H9 (cell line): ENCODE data around the gene ILK. TPM values are rescaled to one million over a fixed set of nuclear protein-coding genes. Genes with fewer than 3 reads are reported as not detected.
A peak's percentile ranks its signal among the peaks of the same experiment; 100 is the strongest.

ENCODE experiments used
- DNase-seq: peaks from one replicate; pipeline ENCODE4 v3.0.0-alpha.2; 2017
- H2AFZ ChIP-seq: one replicate; pipeline ENCODE4 v1.6.1; 2013; ENCODE audit warnings: mild to moderate bottlenecking, low read length, control low read depth, moderate library complexity
- H2AK5ac ChIP-seq: 2 replicates; pipeline ENCODE4 v1.6.1; 2013; ENCODE audit warnings: low read length, control low read depth, mixed read lengths; ENCODE audit not compliant: insufficient read length
- H2BK120ac ChIP-seq: one replicate; pipeline ENCODE4 v1.6.1; 2013; ENCODE audit warnings: low read depth, mild to moderate bottlenecking, low read length, control low read depth, inconsistent platforms; ENCODE audit not compliant: poor library complexity, severe bottlenecking
- H2BK12ac ChIP-seq: 2 replicates; pipeline ENCODE4 v1.6.1; 2013; ENCODE audit warnings: low read length, control low read depth, mixed read lengths, low read depth; ENCODE audit not compliant: insufficient read length
- H2BK15ac ChIP-seq: 2 replicates; pipeline ENCODE4 v1.6.1; 2013; ENCODE audit warnings: low read depth, low read length, control low read depth
- H2BK20ac ChIP-seq: one replicate; pipeline ENCODE4 v1.6.1; 2013; ENCODE audit warnings: low read depth, mild to moderate bottlenecking, low read length, control low read depth, inconsistent platforms; ENCODE audit not compliant: poor library complexity, severe bottlenecking
- H2BK5ac ChIP-seq: 2 replicates; pipeline ENCODE4 v1.6.1; 2013; ENCODE audit warnings: low read length, control low read depth, mixed read lengths; ENCODE audit not compliant: insufficient read length
- H3K14ac ChIP-seq: 2 replicates; pipeline ENCODE4 v1.6.1; 2013; ENCODE audit warnings: low read length, control low read depth; ENCODE audit not compliant: insufficient read depth
- H3K18ac ChIP-seq: 2 replicates; pipeline ENCODE4 v1.6.1; 2013; ENCODE audit warnings: low read depth, mild to moderate bottlenecking, mixed read lengths, low read length, control low read depth; ENCODE audit not compliant: insufficient read length
- H3K23ac ChIP-seq: 2 replicates; pipeline ENCODE4 v1.6.1; 2013; ENCODE audit warnings: low read length, control low read depth, mixed read lengths, low read depth; ENCODE audit not compliant: insufficient read length
- H3K23me2 ChIP-seq: 2 replicates; pipeline ENCODE4 v1.6.1; 2013; ENCODE audit warnings: low read depth, mild to moderate bottlenecking, mixed read lengths, low read length, control low read depth; ENCODE audit not compliant: insufficient read length, poor library complexity, severe bottlenecking
- H3K27ac ChIP-seq: 2 replicates; pipeline ENCODE4 v1.5.1; 2013; ENCODE audit warnings: low read length, control low read depth, mixed read lengths, low read depth; ENCODE audit not compliant: insufficient read length
- H3K27me3 ChIP-seq: 2 replicates; pipeline ENCODE4 v1.6.1; 2013; ENCODE audit warnings: low read length, control low read depth, inconsistent platforms; ENCODE audit not compliant: insufficient read depth
- H3K4ac ChIP-seq: 2 replicates; pipeline ENCODE4 v1.6.1; 2013; ENCODE audit warnings: low read depth, mild to moderate bottlenecking, control low read depth, inconsistent platforms, low read length, moderate library complexity
- H3K4me1 ChIP-seq: 2 replicates; pipeline ENCODE4 v1.6.1; 2013; ENCODE audit warnings: low read length, control low read depth, inconsistent platforms; ENCODE audit not compliant: insufficient read depth
- H3K4me2 ChIP-seq: 2 replicates; pipeline ENCODE4 v1.6.1; 2013; ENCODE audit warnings: low read length, control low read depth, mixed read lengths; ENCODE audit not compliant: insufficient read length, insufficient read depth
- H3K56ac ChIP-seq: 2 replicates; pipeline ENCODE4 v1.6.1; 2013; ENCODE audit warnings: low read depth, mild to moderate bottlenecking, mixed read lengths, low read length, control low read depth; ENCODE audit not compliant: insufficient read length
- H3K79me1 ChIP-seq: 2 replicates; pipeline ENCODE4 v1.6.1; 2013; ENCODE audit warnings: low read depth, mild to moderate bottlenecking, moderate library complexity, low read length, control low read depth, inconsistent platforms; ENCODE audit not compliant: insufficient read depth, poor library complexity, severe bottlenecking
- H3K79me2 ChIP-seq: 2 replicates; pipeline ENCODE4 v1.6.1; 2013; ENCODE audit warnings: low read length, control low read depth, inconsistent platforms; ENCODE audit not compliant: insufficient read depth
- H3K9ac ChIP-seq: 2 replicates; pipeline ENCODE4 v1.6.1; 2013; ENCODE audit warnings: low read length, control low read depth, mixed read lengths; ENCODE audit not compliant: insufficient read length; ENCODE audit errors: extremely low read depth
- H3K9me3 ChIP-seq: one replicate; pipeline ENCODE4 v1.6.1; 2013; ENCODE audit warnings: low read depth, low read length, inconsistent platforms; ENCODE audit not compliant: control insufficient read depth
- H3T11ph ChIP-seq: one replicate; pipeline ENCODE4 v1.6.1; 2013; ENCODE audit warnings: mild to moderate bottlenecking, low read length, control low read depth, inconsistent platforms
- H4K20me1 ChIP-seq: one replicate; pipeline ENCODE4 v1.6.1; 2013; ENCODE audit not compliant: control insufficient read depth, insufficient read length, insufficient read depth
- H4K5ac ChIP-seq: 2 replicates; pipeline ENCODE4 v1.6.1; 2013; ENCODE audit warnings: low read depth, mild to moderate bottlenecking, mixed read lengths, low read length, control low read depth; ENCODE audit not compliant: insufficient read length
- H4K8ac ChIP-seq: replicated peaks from 2 replicates; pipeline ENCODE4 v1.6.1; 2013; ENCODE audit warnings: low read length, control low read depth, mixed read lengths, low read depth; ENCODE audit not compliant: insufficient read length
- H4K91ac ChIP-seq: 2 replicates; pipeline ENCODE4 v1.6.1; 2013; ENCODE audit warnings: low read depth, mild to moderate bottlenecking, moderate library complexity, mixed read lengths, low read length, control low read depth; ENCODE audit not compliant: insufficient read length
- H3K27ac Mint-ChIP-seq, 3 experiments: 2 replicates in 2 of 3; 3 replicates in 1 of 3; pipeline ENCODE4 v1.8.0; 2020 to 2021; ENCODE audit warnings: mixed read lengths in 3 of 3, mild to moderate bottlenecking in 1 of 3, moderate library complexity in 1 of 3
- H3K27me3 Mint-ChIP-seq: 2 replicates; pipeline ENCODE4 v1.8.0; 2021; ENCODE audit warnings: low read depth, mild to moderate bottlenecking, moderate library complexity, mixed read lengths
- H3K36me3 Mint-ChIP-seq, 3 experiments: 2 replicates in 2 of 3; 3 replicates in 1 of 3; pipeline ENCODE4 v1.8.0; 2020 to 2021; ENCODE audit warnings: low read depth in 3 of 3, mixed read lengths in 3 of 3; ENCODE audit not compliant: insufficient read depth in 1 of 3
- H3K4me1 Mint-ChIP-seq, 2 experiments: 2 replicates each; pipeline ENCODE4 v1.8.0; 2020; ENCODE audit warnings: mixed read lengths in 2 of 2
- H3K4me3 Mint-ChIP-seq, 2 experiments: 2 replicates in 1 of 2; 3 replicates in 1 of 2; pipeline ENCODE4 v1.8.0; 2020 to 2021; ENCODE audit warnings: mild to moderate bottlenecking in 2 of 2, mixed read lengths in 2 of 2, moderate library complexity in 1 of 2
- H3K9me3 Mint-ChIP-seq, 2 experiments: 2 replicates in 1 of 2; 3 replicates in 1 of 2; pipeline ENCODE4 v1.8.0; 2020; ENCODE audit warnings: mild to moderate bottlenecking in 2 of 2, mixed read lengths in 2 of 2, moderate library complexity in 1 of 2
- WGBS: extraction: QIAGEN DNeasy Blood & Tissue Kit; methylation state at CpG from one replicate; pipeline ENCODE4 v1.1.7; 2013; ENCODE audit warnings: missing lambda C conversion rate, low lambda C conversion rate, mixed read lengths; ENCODE audit not compliant: insufficient read length; ENCODE audit errors: extremely low coverage; 5-methylcytosine and 5-hydroxymethylcytosine counted together
- total RNA-seq: library from RNA; stranded (reverse); gene quantifications from 2 replicates; pipeline ENCODE4 v1.2.1, GENCODE V29; 2021
- TF ChIP-seq, protein P1 (sequence below): fragments of 200-600 bp; sonication (generic); conservative IDR thresholded peaks from 3 replicates; pipeline ENCODE4 v1.8.0; 2021; ENCODE audit warnings: antibody characterized with exemption, mild to moderate bottlenecking

ILK gene
- total RNA-seq, 1 experiment from 2014 or later, result 100 TPM

DNA sequence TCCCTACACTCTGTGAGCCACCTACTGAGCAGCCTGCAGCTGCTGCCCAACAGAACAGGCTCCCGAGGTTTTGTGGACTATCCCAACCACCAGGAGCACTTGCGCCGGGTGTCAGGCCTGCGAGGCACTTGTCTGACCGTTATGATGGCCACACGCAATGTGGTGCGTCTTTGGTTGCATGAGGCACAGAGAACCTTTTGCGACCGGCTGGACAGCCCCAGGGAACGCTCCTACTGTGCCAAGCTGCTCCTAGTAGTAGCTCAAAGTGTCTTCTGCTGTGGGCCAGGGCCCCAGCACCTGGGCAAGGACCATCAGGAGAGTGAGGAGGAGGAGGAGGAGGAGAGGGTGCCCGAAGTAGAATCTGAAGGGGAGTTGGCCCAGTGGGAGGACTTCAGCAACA lies 46.5 kb upstream of the ILK start:
- Mint-ChIP-seq H3K27ac (0 out of 7 replicates have a peak overlapping the region, but pooled peaks of 1 of the 3 experiments have one; percentile 8), H3K9me3 (no peaks in the 10 kb centered on the region), H3K4me1 (peaks cover 0 to 5% of the 10 kb centered on the region in 2 experiments; a peak in 1 of 4 replicates), H3K4me3 (no peak overlapping the region), H3K27me3 (no peaks in the 10 kb centered on the region; the same call in 1 of the 2 replicates), H3K36me3 (no peaks in the 10 kb centered on the region)
- Histone ChIP-seq H3K27me3 (no peaks in the 10 kb centered on the region), H3K18ac (no peak overlapping the region), H2BK15ac (no peak overlapping the region), H3K27ac (no peak overlapping the region), H3K4me1 (no peaks in the 10 kb centered on the region), H4K5ac (no peak overlapping the region), H3K23ac (no peak overlapping the region), H4K20me1 (no peaks in the 10 kb centered on the region), H3K4ac (no peak overlapping the region), H3K79me2 (no peaks in the 10 kb centered on the region), H3K4me2 (no peak overlapping the region), H3K9ac (no peak overlapping the region), H3T11ph (no peak overlapping the region), H2AK5ac (no peak overlapping the region), H2BK120ac (no peak overlapping the region), H3K79me1 (no peaks in the 10 kb centered on the region), H2BK20ac (no peak overlapping the region), H2BK12ac (no peak overlapping the region), H3K14ac (no peak overlapping the region), H3K9me3 (no peaks in the 10 kb centered on the region), H4K8ac (no peak overlapping the region), H3K23me2 (no peaks in the 10 kb centered on the region), H2BK5ac (no peak overlapping the region), H2AFZ (no peak overlapping the region), H4K91ac (no peak overlapping the region), H3K56ac (no peak overlapping the region)
- DNase-seq, result no peak
- WGBS, result no CpG with 5 or more reads among the region's 11 CpGs
- TF ChIP-seq, protein P1, sequence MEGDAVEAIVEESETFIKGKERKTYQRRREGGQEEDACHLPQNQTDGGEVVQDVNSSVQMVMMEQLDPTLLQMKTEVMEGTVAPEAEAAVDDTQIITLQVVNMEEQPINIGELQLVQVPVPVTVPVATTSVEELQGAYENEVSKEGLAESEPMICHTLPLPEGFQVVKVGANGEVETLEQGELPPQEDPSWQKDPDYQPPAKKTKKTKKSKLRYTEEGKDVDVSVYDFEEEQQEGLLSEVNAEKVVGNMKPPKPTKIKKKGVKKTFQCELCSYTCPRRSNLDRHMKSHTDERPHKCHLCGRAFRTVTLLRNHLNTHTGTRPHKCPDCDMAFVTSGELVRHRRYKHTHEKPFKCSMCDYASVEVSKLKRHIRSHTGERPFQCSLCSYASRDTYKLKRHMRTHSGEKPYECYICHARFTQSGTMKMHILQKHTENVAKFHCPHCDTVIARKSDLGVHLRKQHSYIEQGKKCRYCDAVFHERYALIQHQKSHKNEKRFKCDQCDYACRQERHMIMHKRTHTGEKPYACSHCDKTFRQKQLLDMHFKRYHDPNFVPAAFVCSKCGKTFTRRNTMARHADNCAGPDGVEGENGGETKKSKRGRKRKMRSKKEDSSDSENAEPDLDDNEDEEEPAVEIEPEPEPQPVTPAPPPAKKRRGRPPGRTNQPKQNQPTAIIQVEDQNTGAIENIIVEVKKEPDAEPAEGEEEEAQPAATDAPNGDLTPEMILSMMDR, result no peak
